HG03108 (cell line): ENCODE results near the gene MAP3K14.
"Not testable (repeated sequence)": the region's sequence is repeated elsewhere in the genome, so short reads cannot be mapped to it uniquely, and the experiment has no call there.

Experiments
- ATAC-seq: cut with Tn5 transposase; IDR thresholded peaks from one replicate; pipeline ENCODE4 v1.9.1; 2021; ENCODE audit warnings: moderate library complexity; ENCODE audit not compliant: unreplicated experiment

Gene MAP3K14

GRCh38 chr17:45316434-45317110 lies at the start of gene MAP3K14:
TSS of gene MAP3K14 (minus strand) at chr17:45317020. CDS start at chr17:45290745, 26,275 bp downstream.
- peak; percentile 16 for ATAC-seq

GRCh38 chr17:45366049-45366448 lies 49.2 kb upstream of the MAP3K14 start:
- ATAC-seq = no peak

GRCh38 chr17:45364531-45365390 lies 47.9 kb upstream of the MAP3K14 start:
- ATAC-seq = no peak

GRCh38 chr17:45363498-45363897 lies 46.7 kb upstream of the MAP3K14 start:
- no peak for ATAC-seq

- no peak for ATAC-seq
Measured at GRCh38 chr17:45361976-45362375, 45.2 kb upstream of the MAP3K14 start.

- ATAC-seq = no peak
Measured at GRCh38 chr17:45361451-45361850, 44.6 kb upstream of the MAP3K14 start.

GRCh38 chr17:45357364-45357997 lies 40.7 kb upstream of the MAP3K14 start:
- ATAC-seq = no peak

- no peak for ATAC-seq
Measured at GRCh38 chr17:45355087-45355486, 38.3 kb upstream of the MAP3K14 start.

GRCh38 chr17:45353043-45353442 lies 36.2 kb upstream of the MAP3K14 start:
- no peak for ATAC-seq

- ATAC-seq = no peak
Measured at GRCh38 chr17:45351831-45352230, 35.0 kb upstream of the MAP3K14 start.

GRCh38 chr17:45347444-45347843 lies 30.6 kb upstream of the MAP3K14 start:
- ATAC-seq = no peak

GRCh38 chr17:45346216-45347015 lies 29.6 kb upstream of the MAP3K14 start:
- no peak for ATAC-seq

- ATAC-seq = no peak
Measured at GRCh38 chr17:45345554-45346215, 28.9 kb upstream of the MAP3K14 start.

- ATAC-seq = no peak
Measured at GRCh38 chr17:45345246-45345553, 28.4 kb upstream of the MAP3K14 start.

GRCh38 chr17:45343967-45344664 lies 27.3 kb upstream of the MAP3K14 start:
- ATAC-seq = not testable (repeated sequence)

GRCh38 chr17:45342871-45343526 lies 26.2 kb upstream of the MAP3K14 start:
- ATAC-seq = no peak

GRCh38 chr17:45342306-45342705 lies 25.5 kb upstream of the MAP3K14 start:
- ATAC-seq = no peak

- no peak for ATAC-seq
Measured at GRCh38 chr17:45341533-45342158, 24.8 kb upstream of the MAP3K14 start.
